ENCODE measurements around the gene AGBL4.

GRCh38 chr1:48743480-48743879, 1280.3 kb downstream of the AGBL4 start:
- TF ChIP-seq CTCF (IDR thresholded peaks at IDR 0.05; ENCODE audit: borderline replicate concordance, extremely low read depth, low read length, poor library complexity, severe bottlenecking) (no peak), EZH2 (IDR thresholded peaks at IDR 0.05; ENCODE audit: borderline replicate concordance, low read depth, low read length, severe bottlenecking) (no peak)
